GM12801 (cell line): ENCODE data around the gene CA12.

Experiments
- CTCF ChIP-seq: IDR thresholded peaks from one replicate; pipeline ENCODE4 v1.5.1; 2011; ENCODE audit warnings: control low read depth; ENCODE audit not compliant: insufficient read length; ENCODE audit errors: extremely low read depth

The CA12 gene

GRCh38 chr15:63418811-63419210 is 37.2 kb upstream of the CA12 start:
- no peak for TF ChIP-seq CTCF

- no peak for TF ChIP-seq CTCF
Measured at GRCh38 chr15:63417721-63418120, 36.1 kb upstream of the CA12 start.

GRCh38 chr15:63414474-63415120 is 33.0 kb upstream of the CA12 start:
- TF ChIP-seq CTCF: no peak

- no peak for TF ChIP-seq CTCF
Measured at GRCh38 chr15:63412551-63412950, 30.9 kb upstream of the CA12 start.

- TF ChIP-seq CTCF: no peak
Measured at GRCh38 chr15:63411866-63412265, 30.2 kb upstream of the CA12 start.

GRCh38 chr15:63409179-63409578 is 27.5 kb upstream of the CA12 start:
- TF ChIP-seq CTCF: no peak

- no peak for TF ChIP-seq CTCF
Measured at GRCh38 chr15:63408524-63408923, 26.9 kb upstream of the CA12 start.
